Dedifferentiated amniotic fluid mesenchymal stem cell (primary cell): ENCODE data around the gene HSFX2.
"Not testable (repeated sequence)": the region's sequence is repeated elsewhere in the genome, so short reads cannot be mapped to it uniquely, and the experiment has no call there.

Experiments
- DNase-seq: peaks from one replicate; pipeline ENCODE4 v3.0.0-alpha.2; 2016; ENCODE audit errors: extremely low spot score

HSFX2 gene

GRCh38 chrX:149595214-149595613, at the start of gene HSFX2:
Gene HSFX2, minus strand, starts transcription at chrX:149595314. Its CDS starts 614 bp downstream, at chrX:149594700.
- DNase-seq = not testable (repeated sequence)

- no peak for DNase-seq
Measured at GRCh38 chrX:149643496-149643895, 48.4 kb upstream of the HSFX2 start.

- DNase-seq = no peak
Measured at GRCh38 chrX:149641835-149642234, 46.7 kb upstream of the HSFX2 start.

GRCh38 chrX:149641432-149641831, 46.3 kb upstream of the HSFX2 start:
- DNase-seq = no peak

GRCh38 chrX:149639568-149639967, 44.5 kb upstream of the HSFX2 start:
- DNase-seq = no peak

- no peak for DNase-seq
Measured at GRCh38 chrX:149638860-149639259, 43.7 kb upstream of the HSFX2 start.

- DNase-seq = no peak
Measured at GRCh38 chrX:149633511-149633910, 38.4 kb upstream of the HSFX2 start.

- no peak for DNase-seq
Measured at GRCh38 chrX:149631234-149632165, 36.4 kb upstream of the HSFX2 start, which contains the start of gene TMEM185A. Gene TMEM185A, minus strand, starts transcription at chrX:149631792. Its CDS starts 212 bp downstream, at chrX:149631580.

GRCh38 chrX:149630681-149631233, 35.6 kb upstream of the HSFX2 start:
- peak; percentile 53 for DNase-seq

GRCh38 chrX:149629730-149630387, 34.7 kb upstream of the HSFX2 start:
- DNase-seq = no peak

GRCh38 chrX:149628768-149629167, 33.7 kb upstream of the HSFX2 start:
- no peak for DNase-seq

- no peak for DNase-seq
Measured at GRCh38 chrX:149628280-149628679, 33.2 kb upstream of the HSFX2 start.

GRCh38 chrX:149626829-149627228, 31.7 kb upstream of the HSFX2 start:
- not testable (repeated sequence) for DNase-seq

GRCh38 chrX:149619662-149620061, 24.5 kb upstream of the HSFX2 start:
- not testable (repeated sequence) for DNase-seq

- DNase-seq = no peak
Measured at GRCh38 chrX:149618871-149619270, 23.8 kb upstream of the HSFX2 start.

GRCh38 chrX:149611623-149612175, 16.6 kb upstream of the HSFX2 start:
- DNase-seq = no peak

GRCh38 chrX:149610511-149610910, 15.4 kb upstream of the HSFX2 start:
- no peak for DNase-seq

- no peak for DNase-seq
Measured at GRCh38 chrX:149607699-149608098, 12.6 kb upstream of the HSFX2 start.

GRCh38 chrX:149605248-149605885, 10.3 kb upstream of the HSFX2 start:
- not testable (repeated sequence) for DNase-seq

GRCh38 chrX:149598603-149599002, 3.5 kb upstream of the HSFX2 start:
- not testable (repeated sequence) for DNase-seq

GRCh38 chrX:149595943-149596342, 829 bp upstream of the HSFX2 start:
- not testable (repeated sequence) for DNase-seq

GRCh38 chrX:149590993-149591392, 4.1 kb downstream of the HSFX2 start:
- DNase-seq = not testable (repeated sequence)
